Measurements from ENCODE around the gene TMEM121B. TPM values are rescaled to one million over a fixed set of nuclear protein-coding genes. Genes with fewer than 3 reads are reported as not detected.

The TMEM121B gene
- total RNA-seq, 1 experiment from 2014 or later, result 8.1 TPM

GRCh38 chr22:17137170-17137569 is 16.0 kb upstream of the TMEM121B start:
- H3K4ac ChIP-seq (ENCODE audit: low read depth, low read length), result no peak overlapping the region
- no peaks in the 10 kb centered on the region for H3K9me3 ChIP-seq (ENCODE audit: control insufficient read depth, low read depth, low read length)
- H2BK12ac ChIP-seq (ENCODE audit: insufficient read length, low read depth, low read length), result no peak overlapping the region
- no peaks in the 10 kb centered on the region for H4K20me1 ChIP-seq (ENCODE audit: control insufficient read depth, insufficient read depth, insufficient read length)
- TF ChIP-seq, protein P1, sequence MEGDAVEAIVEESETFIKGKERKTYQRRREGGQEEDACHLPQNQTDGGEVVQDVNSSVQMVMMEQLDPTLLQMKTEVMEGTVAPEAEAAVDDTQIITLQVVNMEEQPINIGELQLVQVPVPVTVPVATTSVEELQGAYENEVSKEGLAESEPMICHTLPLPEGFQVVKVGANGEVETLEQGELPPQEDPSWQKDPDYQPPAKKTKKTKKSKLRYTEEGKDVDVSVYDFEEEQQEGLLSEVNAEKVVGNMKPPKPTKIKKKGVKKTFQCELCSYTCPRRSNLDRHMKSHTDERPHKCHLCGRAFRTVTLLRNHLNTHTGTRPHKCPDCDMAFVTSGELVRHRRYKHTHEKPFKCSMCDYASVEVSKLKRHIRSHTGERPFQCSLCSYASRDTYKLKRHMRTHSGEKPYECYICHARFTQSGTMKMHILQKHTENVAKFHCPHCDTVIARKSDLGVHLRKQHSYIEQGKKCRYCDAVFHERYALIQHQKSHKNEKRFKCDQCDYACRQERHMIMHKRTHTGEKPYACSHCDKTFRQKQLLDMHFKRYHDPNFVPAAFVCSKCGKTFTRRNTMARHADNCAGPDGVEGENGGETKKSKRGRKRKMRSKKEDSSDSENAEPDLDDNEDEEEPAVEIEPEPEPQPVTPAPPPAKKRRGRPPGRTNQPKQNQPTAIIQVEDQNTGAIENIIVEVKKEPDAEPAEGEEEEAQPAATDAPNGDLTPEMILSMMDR (conservative IDR thresholded peaks at IDR 0.05), result no peak
- no peak overlapping the region for H4K91ac ChIP-seq (ENCODE audit: insufficient read length, low read depth, low read length)
- H3K79me2 ChIP-seq (ENCODE audit: insufficient read depth, low read length), result no peaks in the 10 kb centered on the region
- H2BK15ac ChIP-seq (ENCODE audit: low read depth, low read length), result no peak overlapping the region
- no peaks in the 10 kb centered on the region for H3K23me2 ChIP-seq (ENCODE audit: insufficient read length, low read depth, low read length, poor library complexity, severe bottlenecking)
- peaks cover 3 to 4% of the 10 kb centered on the region in 2 experiments; a peak in 3 of 4 replicates for H3K4me1 Mint-ChIP-seq
- no peak overlapping the region for H2AK5ac ChIP-seq (ENCODE audit: insufficient read length, low read length)
- no peak overlapping the region for H3K27ac ChIP-seq (ENCODE audit: insufficient read length, low read depth, low read length)
- peak overlapping the region in 1 of 3 experiments; percentile 12; a peak in 1 of 7 replicates for H3K27ac Mint-ChIP-seq
- H3K18ac ChIP-seq (ENCODE audit: insufficient read length, low read depth, low read length), result no peak overlapping the region
- no peak overlapping the region for H3K4me3 Mint-ChIP-seq
- no peak overlapping the region for H3K56ac ChIP-seq (ENCODE audit: insufficient read length, low read depth, low read length)
- H2BK5ac ChIP-seq (ENCODE audit: insufficient read length, low read length), result no peak overlapping the region
- DNase-seq, result no peak
- no peaks in the 10 kb centered on the region for H3K27me3 ChIP-seq (ENCODE audit: insufficient read depth, low read length)
- H2BK120ac ChIP-seq (ENCODE audit: low read depth, low read length, poor library complexity, severe bottlenecking), result no peak overlapping the region
- no peaks in the 10 kb centered on the region for H3K79me1 ChIP-seq (ENCODE audit: insufficient read depth, low read depth, low read length, poor library complexity, severe bottlenecking)
- H3K36me3 Mint-ChIP-seq (ENCODE audit: insufficient read depth in 1 of 3, low read depth in 3 of 3), result peaks cover 20 to 59% (median 36%) of the 10 kb centered on the region in 3 experiments
- no peak overlapping the region for H3K4me2 ChIP-seq (ENCODE audit: insufficient read depth, insufficient read length, low read length)
- no peak overlapping the region for H2BK20ac ChIP-seq (ENCODE audit: low read depth, low read length, poor library complexity, severe bottlenecking)
- no peak overlapping the region for H3K23ac ChIP-seq (ENCODE audit: insufficient read length, low read depth, low read length)
- H3T11ph ChIP-seq (ENCODE audit: low read length), result no peak overlapping the region
- H3K14ac ChIP-seq (ENCODE audit: insufficient read depth, low read length), result no peak overlapping the region
- no peaks in the 10 kb centered on the region for H3K9me3 Mint-ChIP-seq
- no peak overlapping the region for H2AFZ ChIP-seq (ENCODE audit: low read length)
- WGBS (ENCODE audit: extremely low coverage, insufficient read length, low lambda C conversion rate), result no CpG with 5 or more reads among the region's 4 CpGs
- no peaks in the 10 kb centered on the region for H3K4me1 ChIP-seq (ENCODE audit: insufficient read depth, low read length)
- H4K5ac ChIP-seq (ENCODE audit: insufficient read length, low read depth, low read length), result no peak overlapping the region
- no peak overlapping the region for H3K9ac ChIP-seq (ENCODE audit: extremely low read depth, insufficient read length, low read length)
- H4K8ac ChIP-seq (replicated peaks; ENCODE audit: insufficient read length, low read depth, low read length), result no peak overlapping the region
- H3K27me3 Mint-ChIP-seq (ENCODE audit: low read depth), result no peaks in the 10 kb centered on the region; the same call in 1 of the 2 replicates

Data from H9 (cell line).